DMS153 treated with DMSO at 0.1 percent for 48 hours (cell line): ENCODE results near the gene SPATA13.

Experiments
- DNase-seq: peaks from one replicate; lab custom pipeline; 2025; ENCODE audit not compliant: unreplicated experiment; lab: John Stamatoyannopoulos, UW

Gene SPATA13

DNA sequence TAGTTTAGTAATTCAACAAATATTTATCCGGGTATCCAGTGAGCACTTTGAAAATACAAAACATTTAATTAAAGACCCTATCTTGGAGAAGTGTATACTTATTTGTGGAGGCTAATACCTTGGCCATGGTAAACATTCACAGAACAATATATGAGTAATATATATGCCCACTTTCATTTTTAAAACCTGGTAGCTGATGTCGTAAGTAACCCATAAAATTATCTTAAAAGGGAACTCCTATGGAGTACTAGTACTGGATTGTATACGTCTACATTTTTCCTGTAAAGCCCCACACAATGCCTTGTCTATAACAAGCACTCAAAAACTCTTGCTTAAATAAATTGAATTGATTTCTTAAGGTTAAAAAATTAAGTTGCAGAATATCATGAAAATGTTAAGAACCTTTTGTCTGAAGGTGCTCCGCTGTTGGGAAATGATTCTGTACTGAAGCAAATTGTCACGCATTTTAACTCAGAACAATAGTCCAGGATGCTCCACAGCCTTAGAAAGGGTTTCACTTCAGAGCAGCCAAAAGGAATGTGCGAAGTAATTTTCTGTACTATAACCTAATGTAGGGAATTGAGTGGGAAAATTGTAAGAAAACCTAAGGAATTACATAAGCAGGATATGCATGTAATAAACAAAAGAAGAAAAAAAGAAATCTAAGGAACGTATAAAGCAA lies 90.0 kb downstream of the SPATA13 start:
- no peak for DNase-seq

DNA sequence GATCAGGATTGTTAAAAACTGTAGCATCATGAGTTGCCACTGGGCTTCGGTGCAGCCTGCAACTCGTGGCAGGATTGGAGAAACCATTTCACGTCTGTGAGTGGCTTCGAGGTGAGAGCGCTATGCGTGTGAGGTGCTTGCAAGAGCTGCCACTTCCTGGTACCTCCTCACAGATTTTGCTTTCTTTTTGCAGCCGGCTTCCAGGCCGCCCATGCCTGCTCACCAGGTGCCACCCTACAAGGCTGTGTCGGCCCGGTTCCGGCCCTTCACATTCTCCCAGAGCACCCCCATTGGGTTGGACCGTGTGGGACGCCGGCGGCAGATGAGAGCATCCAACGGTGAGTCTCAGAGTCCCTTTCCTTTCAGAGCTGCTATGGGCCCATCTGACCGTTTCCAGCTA lies 91.0 kb downstream of the SPATA13 start:
- DNase-seq, result no peak

- DNase-seq, result no peak
These were observed 91.6 kb downstream of the SPATA13 start for GRCh38 chr13:24252136-24252535.

DNA sequence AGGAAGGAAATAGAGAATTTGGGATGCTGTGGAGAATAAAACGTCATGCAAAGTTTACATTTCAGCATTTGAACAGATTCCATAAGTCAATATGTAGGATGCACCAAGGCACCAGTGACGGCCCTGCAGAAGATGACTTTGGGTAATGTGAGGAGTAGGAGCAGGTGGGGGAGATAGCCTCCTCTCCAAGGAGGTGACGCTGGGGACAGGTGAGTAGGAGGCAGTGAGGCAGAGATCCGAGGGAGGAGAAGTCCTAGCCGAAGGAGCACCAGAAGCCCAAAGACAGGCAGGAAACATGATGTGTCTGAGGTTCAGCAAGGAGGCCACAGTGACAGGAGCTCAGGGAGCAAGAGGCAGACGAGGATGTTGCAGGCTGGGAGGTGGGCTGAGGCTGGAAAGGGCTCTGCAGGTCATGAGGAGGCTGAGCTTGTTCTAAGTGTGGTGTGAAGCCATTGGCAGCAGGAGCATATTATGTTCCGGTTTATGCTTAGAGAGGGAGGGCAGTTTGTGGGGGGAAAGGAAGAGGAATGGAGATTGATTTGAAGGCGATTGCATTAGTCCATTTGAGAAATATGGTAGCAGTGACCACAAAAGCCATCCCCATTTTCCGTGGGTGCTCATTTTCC lies 93.1 kb downstream of the SPATA13 start:
- DNase-seq, result no peak

GRCh38 chr13:24254146-24254841 lies 93.8 kb downstream of the SPATA13 start:
- DNase-seq, result no peak

DNA sequence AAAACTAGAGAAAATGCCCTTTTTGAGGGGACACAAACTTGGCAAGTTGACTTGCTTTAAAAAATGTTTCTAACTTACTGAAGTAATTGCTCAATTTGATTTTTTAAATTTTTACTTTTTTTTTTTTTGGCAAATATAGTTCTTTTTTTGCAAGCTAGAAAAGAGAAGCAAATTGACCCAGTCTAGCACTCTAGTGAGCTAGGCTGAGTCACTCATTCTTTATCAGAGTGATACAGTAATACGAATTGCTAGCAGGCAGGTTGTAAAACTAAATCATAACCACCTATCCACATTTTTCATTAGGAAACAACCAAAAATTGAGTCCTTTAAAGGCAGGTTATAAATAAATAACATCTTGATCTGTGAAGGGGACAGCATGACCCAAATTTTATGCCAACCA lies 97.0 kb downstream of the SPATA13 start:
- no peak for DNase-seq

DNA sequence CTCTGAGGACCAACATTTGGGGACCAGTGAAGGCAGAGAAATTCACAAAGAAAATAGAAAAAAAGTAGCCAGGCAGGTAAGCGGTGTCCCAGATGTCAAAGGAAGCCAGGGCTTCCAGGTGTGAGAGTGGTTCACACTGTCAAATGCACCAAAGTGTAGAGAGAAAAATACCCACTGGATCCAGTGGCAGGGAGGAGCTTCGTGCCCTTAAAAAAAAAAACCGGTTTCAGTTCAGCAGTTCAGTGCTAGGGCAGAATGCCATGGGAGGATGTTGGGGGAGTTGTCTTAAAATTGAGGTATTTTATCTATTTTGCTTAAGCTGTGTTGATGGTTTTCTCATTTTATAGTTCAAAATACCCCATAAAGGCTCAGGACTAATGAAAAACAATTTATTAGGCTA lies 101.0 kb downstream of the SPATA13 start:
- no peak for DNase-seq

DNA sequence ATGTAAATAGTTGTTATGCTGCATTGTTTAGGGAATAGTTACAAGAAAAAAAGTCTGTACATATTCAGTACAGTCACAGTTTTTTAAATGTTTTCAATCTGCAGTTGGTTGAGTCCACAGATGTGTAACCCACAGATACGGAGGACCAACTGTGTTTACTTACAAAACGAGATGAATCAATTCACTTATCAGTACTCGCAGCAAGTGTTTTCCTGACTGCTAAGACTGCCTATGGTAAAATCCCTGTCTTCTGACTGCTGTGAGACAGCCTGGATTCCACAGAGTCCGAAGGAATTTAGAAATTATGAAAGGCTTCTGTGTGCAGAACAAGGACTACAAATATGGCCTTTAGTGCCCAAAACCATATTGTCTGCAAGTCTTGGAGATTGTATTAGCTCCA lies 103.1 kb downstream of the SPATA13 start:
- no peak for DNase-seq

- no peak for DNase-seq
These were observed 104.5 kb downstream of the SPATA13 start for GRCh38 chr13:24264976-24265375.

DNA sequence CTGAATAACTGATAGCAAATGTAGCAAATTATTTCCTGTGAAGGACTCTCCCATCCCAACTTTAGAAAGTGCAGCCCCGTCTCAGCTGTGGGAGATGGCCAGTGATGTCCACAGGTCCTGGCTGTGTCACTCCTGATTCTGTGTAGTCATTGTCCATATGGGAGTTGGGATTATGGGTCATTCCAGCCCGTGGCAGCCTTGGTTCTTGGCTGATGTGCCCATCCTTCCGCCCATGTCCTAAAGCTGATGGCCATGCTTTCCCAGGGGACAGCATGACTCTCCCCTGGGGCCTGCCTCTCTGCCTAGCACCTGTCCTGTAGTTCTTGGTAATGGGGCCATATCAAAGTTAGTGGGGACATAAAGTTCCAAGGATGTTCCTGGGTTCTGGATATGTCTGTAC lies 104.9 kb downstream of the SPATA13 start:
- DNase-seq, result no peak

DNA sequence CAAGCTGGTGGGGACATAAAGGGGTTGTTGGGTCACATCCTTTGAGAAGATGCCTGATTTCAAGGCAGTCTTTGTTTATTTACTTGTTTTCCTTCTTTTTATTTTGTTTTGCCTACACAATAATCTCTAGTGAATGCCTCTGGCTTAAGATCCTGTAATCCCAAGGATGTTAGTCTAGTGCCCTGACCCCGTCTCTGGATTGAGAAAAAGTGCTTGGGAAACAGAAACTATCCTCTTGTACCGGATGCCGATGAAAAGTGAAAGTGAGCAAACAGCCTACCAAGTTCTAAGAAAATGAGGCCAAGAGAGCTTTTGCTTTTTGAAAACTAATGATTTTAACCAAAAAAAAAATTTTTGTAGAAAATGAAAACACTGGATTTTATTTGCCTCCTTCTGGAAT lies 106.8 kb downstream of the SPATA13 start:
- no peak for DNase-seq

DNA sequence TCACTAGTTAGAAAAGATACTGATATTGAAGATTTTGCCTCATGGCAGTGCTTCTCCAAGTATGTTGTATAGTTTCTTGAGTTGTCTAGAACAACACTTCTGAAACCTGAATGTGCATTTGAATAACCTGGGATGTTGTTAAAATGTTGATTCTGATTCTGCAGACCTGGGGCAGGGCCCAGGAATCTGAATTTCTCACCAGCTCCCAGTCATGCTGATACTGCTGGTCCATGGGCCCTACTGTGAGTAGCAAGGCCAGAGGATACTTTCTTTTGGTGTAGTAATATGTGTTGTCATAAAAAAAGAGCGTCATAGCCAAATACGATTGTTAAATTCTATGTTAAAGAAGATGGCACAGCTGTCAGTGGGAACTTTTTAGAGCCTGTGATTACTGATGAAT lies 107.3 kb downstream of the SPATA13 start:
- no peak for DNase-seq

DNA sequence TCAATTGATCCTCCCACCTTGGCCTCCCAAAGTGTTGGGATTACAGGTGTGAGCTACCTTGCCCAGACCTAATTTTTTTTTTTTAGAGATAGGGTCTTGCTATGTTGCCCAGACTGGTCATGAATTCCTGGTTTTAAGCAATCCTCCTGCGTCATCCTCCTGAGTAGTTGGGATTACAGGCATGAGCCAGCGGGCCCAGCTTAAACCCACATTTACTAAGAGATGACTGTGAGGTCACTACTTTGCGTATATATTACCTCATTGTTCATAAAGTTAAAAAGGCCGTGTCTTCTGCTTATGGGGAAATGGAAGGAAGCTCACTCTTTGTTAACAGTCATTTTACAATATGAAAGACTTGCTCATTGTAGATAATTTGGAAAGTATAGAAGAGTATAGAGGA lies 109.3 kb downstream of the SPATA13 start:
- no peak for DNase-seq

- no peak for DNase-seq
These were observed 110.2 kb downstream of the SPATA13 start for GRCh38 chr13:24270639-24271141.

GRCh38 chr13:24271231-24271600 lies 110.7 kb downstream of the SPATA13 start:
- no peak for DNase-seq

DNA sequence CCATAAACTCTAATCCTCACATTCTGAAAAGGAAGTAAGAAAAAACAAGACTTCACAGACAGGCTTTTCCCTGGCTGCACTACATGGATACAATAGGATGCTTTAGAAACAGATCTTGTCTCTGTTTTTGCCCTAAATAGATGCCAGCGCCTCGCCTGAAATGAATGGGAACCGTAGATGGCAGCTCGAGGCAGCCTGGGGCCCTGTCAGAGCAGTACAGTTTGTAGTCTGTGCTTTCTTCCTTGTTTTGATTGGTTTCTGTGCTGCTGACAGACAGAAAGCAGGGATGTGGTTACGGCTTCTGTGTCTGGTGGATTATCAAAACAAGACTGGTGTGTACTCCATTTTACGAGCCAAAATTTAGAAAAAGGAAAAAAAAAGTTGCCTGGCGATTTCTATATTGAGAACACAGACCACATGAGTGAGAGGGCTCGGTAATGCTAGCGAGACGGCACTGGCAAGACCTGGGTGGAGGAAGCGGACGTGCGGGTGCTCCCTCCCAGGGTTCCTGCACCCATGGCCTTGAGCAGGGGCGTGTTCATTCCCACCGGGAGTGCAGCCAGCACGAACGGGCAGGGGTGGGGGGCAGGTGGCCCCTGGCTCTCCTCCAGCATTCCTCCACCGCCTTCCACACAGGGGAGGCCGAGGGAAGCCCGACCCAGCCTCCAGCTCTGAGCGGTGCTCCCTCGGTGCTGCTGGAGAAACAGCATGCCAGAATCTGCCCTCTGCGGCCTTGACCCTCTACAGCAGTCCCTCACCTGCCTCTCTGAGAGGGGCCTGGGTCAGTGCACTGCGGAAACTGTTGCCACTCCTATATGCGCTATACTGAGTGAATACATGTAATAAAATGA lies 111.3 kb downstream of the SPATA13 start:
- no peak for DNase-seq

GRCh38 chr13:24272452-24273161 lies 112.1 kb downstream of the SPATA13 start:
- DNase-seq, result no peak

- DNase-seq, result no peak
These were observed 113.4 kb downstream of the SPATA13 start for GRCh38 chr13:24273926-24274325.

DNA sequence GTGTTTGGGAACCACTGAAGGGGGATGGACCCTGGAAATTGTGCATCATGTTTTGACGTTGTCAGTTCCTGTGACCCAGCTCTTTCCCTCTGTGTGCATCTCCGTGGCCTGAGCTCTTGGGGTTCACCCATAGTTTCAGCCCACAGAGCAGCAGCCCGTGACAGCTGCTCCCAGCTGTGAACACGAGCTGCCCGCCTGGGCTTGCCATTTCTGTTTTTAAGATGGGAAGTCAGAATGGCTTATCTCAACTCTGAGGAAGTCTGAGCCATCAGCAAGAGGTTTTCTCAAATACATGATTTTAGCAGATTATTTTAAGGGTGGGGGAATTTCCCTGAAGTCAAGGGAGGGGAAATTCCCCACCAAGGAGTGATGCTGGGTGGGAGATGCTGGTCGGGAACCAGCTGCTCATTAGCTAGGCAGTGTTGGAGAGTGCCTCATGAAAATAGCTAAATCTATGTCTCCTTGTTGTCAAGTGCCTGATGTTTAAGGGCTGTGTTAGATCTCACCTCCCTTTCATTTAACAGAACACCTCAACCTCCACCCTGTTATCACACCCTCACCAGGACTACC lies 114.0 kb downstream of the SPATA13 start:
- no peak for DNase-seq

- DNase-seq, result no peak
These were observed 114.5 kb downstream of the SPATA13 start for GRCh38 chr13:24275041-24275440.
